A549 treated with dexamethasone at 1 μM for 4 hours (cell line): Measurements from ENCODE around the gene PIGBOS1. TPM values are rescaled to one million over a fixed set of nuclear protein-coding genes. Genes with fewer than 3 reads are reported as not detected.

Source experiments
- total RNA-seq: library from RNA; stranded (reverse); fragments of 200-300 nt; extraction: Qiagen RNA extraction; gene quantifications from 5 replicates; pipeline ENCODE4 v1.2.3, GENCODE V29; 2022

Gene PIGBOS1
- total RNA-seq: 19.6 to 33.2 TPM (median 22.6 TPM) in 5 replicates

GRCh38 chr15:55318588-55319494 is at the start of gene PIGBOS1, which contains the start of gene PIGB:
TSS of gene PIGBOS1 (minus strand) at chr15:55319123. CDS start at chr15:55317792, 1,331 bp downstream.
TSS of gene PIGB (plus strand) at chr15:55319222. CDS start at chr15:55319251, 29 bp downstream.

GRCh38 chr15:55289746-55290527 is 29.0 kb downstream of the PIGBOS1 start, which contains the start of gene RAB27A:
TSS of gene RAB27A (minus strand) at chr15:55289813. CDS start at chr15:55234934, 54,879 bp downstream.

Other genes starting within 250 kb of the PIGBOS1 start
- 90.1 to 107 TPM (median 100 TPM) in 5 replicates for gene RSL24D1, start 122.2 kb downstream of the PIGBOS1 start, total RNA-seq
- 9.8 to 12.2 TPM (median 11.4 TPM) in 5 replicates for gene RAB27A, start 29.3 kb downstream of the PIGBOS1 start, total RNA-seq
- gene PIGB, start 99 bp upstream of the PIGBOS1 start, total RNA-seq: 12.2 to 15.2 TPM (median 13.9 TPM) in 5 replicates
- 31.5 to 47.1 TPM (median 39.4 TPM) in 5 replicates for gene CCPG1, start 89.2 kb upstream of the PIGBOS1 start, total RNA-seq
- gene PIERCE2, start 89.4 kb upstream of the PIGBOS1 start, total RNA-seq: 3.8 to 4.8 TPM (median 4.3 TPM) in 5 replicates
- gene DNAAF4, start 189.1 kb upstream of the PIGBOS1 start, total RNA-seq: 8.0 to 9.8 TPM (median 8.8 TPM) in 5 replicates